Stimulated activated CD4-positive, alpha-beta T cell treated with anti-CD3 and anti-CD28 coated beads, Interleukin-4, amount 100 ng/mL, for 48 hours (primary cell): ENCODE results near the gene MYO5C.

Source experiments
- DNase-seq, 2 donors: peaks; one replicate each; pipeline ENCODE4 v3.0.0-alpha.2; 2020; ENCODE audit warnings: low read depth in 2 of 2

The MYO5C gene

DNA sequence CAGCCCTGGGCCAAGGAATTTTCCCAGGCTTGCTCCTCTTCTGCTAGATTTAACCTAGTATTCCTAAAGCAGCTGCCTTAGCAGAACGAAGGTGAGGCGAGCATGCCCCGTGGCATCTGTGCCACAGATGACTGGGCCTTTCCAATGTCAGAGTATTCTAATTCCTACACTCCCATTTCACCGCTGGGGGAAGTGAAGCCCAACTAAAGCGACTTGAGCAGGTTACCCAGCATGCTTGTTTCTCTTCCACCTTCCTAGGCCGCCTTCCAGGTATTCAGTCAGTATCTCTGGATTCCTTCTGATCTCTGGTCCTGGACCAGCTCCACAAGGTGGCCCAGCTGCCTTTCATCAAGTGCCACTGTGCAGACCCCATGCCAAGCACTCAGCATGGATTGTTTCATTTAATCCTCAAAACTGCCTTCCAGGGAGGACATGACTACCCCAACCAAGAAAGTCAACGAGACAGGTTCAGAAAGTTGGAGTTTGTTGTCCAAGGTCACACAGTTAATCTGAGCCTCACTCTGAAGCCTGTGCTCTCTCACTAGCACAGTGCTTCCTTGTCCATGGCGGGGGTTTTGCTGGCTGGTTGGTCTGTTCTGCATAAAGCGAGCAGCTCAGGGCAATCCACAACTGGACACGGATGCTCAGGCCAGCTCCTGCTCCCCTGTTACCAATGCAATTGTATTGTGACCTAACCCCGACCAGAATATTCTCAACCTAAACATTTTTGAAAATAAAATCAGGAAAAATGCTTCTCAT is 15.1 kb downstream of the MYO5C start:
- DNase-seq = no peak

DNA sequence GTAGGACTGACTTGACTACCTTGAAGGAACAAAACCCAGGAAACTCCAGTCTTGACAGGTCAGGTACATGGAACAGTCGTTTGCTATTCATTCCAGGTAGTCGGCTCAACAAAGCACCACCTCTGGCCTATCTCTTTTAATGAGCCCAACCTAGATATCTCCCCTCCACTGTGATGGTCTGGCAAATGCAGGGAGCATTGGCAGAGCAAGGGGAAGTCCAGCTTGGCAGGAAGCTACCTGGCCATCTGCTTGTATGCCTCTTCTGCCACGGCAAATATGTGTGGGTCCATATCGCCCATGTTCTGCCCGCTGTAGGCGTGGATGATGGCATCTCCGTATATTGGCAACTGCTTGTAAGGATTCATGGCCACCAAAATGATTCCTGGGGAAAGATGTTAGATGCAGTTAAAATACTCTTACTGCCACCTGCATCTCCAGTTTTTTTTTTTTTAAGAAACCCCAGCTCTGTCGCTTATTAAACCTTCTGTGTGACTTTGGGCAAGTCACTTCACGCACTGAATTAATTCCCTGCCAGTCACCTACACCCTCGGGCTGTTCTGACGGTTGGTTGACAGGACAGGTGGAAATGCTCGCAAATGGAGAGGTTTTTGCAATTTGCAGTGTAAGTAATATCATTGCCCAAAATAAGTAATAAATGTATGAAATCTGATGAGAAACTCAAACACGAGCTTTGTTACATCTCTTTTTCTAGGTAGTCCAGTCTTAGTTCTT is 16.8 kb downstream of the MYO5C start:
- DNase-seq = no peak

DNA sequence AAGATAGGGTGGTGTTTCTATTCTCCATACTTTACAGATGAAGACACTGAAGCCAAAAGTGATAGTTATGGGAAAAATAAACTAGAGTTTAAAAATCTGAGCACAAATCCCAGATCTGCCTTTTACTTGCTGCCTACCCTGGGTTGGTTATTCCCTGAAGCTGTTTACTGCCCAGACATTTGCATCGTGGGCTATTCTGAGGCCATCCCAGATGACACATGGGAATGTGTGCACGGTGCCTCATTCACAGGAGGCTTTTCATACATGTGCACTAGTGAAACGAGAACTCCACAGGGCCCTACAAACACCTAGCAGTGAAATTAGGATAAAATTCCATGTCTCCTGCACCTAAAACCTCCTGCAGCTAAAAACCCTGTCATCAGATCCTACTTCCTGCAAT is 17.5 kb downstream of the MYO5C start:
- no peak for DNase-seq

DNA sequence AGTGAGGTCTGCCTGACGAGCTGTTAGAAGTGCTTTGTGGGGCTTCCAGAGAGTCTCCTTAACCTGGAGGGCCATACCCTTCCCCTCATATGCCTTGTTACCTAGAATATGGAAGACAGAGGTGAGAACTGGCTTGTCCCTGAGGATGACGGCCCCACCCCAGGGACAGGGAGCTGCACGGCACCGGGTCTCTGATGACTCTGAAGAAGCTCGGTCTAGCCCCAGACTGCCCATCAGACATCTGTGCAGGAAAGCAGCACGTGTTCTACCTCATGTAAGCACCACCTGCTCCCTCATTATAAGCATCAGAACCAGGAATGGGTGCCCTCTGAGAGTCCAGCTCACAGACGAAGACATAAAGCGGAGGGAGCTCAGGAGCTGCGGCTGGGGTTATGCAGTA is 18.0 kb downstream of the MYO5C start:
- no peak for DNase-seq

DNA sequence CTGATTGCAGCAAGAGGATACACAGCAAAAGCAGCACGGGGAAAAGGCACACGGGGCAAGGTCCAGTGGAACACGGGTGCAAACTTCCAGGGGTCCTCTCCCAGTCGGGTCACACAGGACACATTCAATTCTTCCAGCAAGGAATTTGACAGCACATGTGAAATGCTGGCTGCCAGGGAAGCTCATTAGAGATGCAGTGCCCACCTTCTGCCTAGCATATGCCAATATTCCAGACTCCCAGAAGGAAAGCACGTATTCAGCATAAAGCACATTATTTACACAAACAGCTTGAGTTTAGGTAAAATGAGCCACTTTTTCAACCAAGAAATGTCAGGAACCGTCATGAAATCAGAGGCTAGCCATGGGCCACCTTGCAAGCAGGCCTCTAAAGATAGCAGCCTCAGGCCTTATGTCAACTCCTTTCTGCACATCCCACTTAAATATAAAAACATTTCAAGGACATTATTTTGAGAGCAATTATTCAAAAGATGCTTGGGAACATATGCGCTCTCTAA is 19.3 kb downstream of the MYO5C start:
- no peak for DNase-seq

DNA sequence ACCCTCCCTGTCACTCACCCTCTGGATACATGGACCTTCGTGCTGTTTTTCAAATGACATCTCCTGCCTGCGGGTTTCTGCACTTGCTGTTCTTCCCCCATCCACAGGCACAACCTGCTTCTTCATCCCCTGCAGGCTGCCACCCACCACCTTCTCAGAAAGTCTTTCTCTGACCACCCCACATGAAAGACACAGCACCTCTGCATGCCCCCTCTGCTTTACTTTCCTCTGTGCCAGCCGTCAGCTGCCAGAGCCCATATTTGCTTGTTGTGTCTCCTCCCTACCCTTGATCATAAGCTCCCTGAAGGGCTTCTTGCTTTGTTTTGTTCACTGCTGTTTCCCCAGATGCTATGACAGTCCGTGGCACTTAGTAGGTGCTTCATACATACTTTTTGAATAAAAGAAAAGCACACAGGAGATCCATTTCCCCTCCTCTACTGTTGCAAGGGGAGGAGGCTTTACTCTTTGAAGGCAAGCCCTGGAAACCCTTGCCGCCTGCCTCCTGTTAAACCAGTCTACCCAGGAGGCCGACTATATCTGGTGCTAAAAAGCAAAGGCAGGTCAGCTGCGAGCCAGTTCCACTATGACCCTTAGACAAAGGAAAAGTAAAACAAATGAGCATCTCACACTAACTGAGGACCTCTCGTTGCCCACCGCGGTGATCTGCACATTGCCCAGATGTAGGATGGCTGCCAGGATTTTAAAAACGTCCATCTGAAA is 31.9 kb downstream of the MYO5C start:
- DNase-seq = no peak

DNA sequence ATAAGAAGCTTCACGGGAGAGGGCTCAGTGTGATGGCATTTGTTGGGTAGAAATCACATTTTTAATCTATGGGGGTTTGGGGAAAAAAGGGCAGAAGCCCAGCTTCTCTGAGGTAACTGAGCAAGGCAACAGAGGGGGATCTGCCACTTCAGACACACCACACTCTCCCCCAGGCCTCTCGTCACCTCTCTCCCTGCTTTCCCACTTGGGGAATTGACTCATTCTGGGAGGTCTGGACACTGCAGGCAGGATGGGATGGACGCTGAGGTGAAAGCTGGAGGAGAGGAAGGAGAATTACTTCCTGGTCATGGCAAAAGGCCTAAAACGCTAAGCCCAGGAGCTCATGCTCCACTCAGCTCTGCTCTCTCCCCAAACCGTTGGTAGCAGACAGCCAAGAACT is 33.2 kb downstream of the MYO5C start:
- DNase-seq = no peak

DNA sequence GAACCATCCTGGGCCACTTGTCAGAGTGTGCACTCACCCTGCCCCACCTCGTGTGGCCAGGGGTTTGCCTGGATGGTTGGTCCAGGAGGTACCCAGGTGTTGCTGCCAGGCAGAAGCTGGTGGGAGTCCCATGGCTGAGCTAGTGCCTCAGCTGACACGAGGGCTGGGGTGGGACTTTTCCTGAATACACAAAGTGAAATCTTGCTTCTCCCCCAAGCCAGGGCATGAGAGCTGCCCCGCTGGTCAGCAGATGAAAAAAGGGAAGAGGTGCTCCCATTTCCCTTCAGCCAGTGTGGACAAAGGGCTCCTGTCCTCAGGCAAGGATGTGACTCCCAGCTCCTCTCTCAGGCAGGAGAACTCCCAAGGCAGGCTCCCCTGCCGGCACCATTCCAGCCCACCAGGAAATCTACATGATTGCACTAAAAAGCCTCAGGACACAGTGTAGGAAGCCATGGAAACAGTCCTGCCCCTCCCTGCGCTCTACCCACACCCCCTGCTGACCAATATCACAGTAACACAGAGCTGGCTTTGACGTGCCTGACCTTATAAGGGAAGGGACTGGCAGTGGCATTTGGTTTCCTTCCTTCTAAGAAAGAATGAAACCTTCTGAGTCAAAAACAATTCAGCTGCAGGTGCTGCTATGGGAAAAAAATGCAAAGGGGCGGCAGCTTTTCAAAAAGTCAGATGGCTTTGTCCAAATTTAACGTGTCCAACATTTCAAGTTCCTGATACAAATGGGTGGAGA is 33.9 kb downstream of the MYO5C start:
- peak; percentile 22 to 59 for DNase-seq

DNA sequence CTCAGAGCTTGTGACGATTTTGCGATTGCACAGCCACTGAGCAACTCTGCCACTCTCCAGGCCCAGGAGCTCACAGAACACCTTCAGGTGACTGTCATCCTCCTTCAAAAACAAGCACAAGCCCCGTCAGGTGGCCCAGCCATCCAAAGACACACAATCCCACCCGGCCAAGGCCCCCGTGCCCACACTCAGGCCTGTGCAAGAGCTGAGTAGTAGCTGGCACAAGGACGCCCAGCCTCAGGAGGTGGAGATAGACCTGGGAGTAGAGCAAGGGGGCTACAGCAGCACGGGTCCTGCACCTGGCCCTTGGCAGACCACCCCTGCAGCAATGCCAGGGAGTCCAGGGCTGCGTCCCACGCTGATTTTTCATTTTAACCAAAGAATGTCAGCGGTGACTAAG is 34.6 kb downstream of the MYO5C start:
- no peak for DNase-seq

DNA sequence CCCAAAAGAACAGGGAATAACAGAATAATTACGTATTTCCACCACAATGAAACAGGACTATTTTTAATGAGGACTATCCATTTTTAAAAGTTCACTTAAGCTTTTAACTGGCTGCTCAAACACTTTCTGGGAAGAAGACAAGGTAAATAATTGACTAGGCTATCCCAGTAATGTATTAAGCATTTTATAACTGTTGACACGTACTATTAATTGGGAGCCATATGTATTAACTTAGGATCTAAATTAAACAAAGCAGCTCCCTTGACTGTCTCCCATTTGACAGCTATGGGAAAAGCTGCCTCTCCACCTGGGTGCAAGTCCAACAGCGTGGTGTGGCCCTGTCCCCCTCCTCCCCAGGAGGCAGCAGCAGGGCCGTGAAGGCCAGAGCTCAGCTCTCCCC is 36.1 kb downstream of the MYO5C start:
- no peak for DNase-seq

DNA sequence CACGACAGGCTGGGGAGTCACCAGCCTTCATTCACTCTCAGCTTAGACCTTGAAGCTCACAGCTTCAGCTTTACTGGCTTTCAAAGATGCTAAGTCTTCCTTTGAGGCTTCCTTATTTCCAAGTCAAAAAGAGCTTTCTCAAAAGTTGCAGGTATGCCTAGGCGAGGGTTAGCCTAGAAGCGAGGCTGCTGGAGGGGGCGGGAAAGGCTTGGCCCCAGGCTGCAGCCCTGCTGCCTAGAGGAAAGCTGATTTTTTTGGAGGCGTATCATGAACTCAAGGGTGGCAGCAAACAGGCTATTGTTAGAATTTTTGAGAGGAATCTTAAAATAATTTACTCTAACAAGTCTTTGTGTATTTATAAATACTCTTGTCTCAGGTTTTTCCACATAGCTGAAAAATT is 37.1 kb downstream of the MYO5C start:
- no peak for DNase-seq

DNA sequence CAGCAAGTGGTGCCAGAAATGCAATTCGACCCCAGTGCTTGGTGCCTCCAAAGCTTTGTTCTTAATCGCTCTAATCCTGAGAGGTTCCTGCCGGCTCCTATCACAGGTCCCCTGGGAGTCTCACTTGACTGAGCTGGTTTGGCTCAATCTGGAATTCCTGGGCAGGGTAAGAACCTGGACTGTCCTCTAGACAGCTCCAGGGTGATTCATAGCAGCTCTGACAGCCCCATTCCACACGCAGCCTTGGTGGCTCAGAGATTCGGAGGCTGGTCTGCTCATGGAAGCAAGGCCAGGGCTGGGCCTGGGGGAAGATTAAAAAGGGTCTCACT is 37.9 kb downstream of the MYO5C start:
- DNase-seq = no peak

DNA sequence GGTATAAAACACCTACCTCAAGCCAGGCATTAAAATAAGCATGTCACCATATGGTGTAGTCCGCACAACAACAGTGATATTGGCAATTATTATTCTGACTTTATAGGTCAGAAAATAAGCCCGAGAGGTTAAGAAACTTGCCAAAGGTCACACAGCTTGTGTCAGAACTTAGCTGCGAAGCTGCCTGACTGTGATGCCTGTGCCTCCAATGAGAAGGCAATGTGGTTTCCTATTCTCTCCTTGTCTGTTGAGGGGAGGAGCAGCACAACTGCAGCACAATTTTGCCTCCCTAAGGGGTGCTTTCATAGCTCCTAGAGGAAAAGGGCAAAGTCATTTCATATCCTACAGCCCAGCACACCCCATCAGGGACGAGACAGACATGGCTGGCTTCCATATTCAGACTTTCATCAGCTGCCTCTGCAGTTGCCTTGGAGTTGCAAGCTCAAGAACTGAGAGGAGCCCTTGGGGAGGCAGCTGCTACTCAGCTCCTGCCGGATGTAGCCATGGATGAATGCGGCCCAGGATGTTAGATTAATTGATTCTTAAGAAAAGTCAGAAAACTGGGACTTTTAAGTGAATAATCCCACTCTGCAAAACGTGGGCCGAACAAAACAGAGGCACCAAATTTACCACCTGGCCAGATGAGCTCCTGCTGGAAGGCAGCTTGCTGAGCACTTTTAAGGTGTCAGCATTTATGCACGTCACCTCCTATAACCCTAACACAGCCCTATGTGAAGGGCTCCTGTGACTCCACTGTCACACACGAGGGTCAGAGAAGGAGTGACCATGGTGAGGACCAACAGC is 38.5 kb downstream of the MYO5C start:
- no peak for DNase-seq

DNA sequence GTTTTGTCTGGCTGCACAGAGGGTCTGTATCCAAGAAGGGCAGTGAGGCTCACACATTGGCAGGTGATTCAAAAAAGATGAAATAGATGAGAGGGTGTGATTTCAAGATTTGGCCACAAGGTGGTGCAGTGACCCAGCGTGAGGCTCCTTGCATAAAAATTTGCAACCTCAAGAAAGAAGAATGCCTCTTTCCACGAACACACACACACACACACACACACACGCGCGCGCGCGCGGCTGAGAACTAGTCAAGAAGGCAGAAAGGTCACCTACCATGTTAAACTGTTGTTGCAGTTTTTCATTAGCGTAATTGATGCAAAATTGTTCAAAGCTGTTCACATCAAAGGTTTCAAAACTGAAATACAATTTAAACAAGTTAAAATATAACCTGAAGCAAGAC is 39.2 kb downstream of the MYO5C start:
- DNase-seq = peak; percentile 51 to 58

DNA sequence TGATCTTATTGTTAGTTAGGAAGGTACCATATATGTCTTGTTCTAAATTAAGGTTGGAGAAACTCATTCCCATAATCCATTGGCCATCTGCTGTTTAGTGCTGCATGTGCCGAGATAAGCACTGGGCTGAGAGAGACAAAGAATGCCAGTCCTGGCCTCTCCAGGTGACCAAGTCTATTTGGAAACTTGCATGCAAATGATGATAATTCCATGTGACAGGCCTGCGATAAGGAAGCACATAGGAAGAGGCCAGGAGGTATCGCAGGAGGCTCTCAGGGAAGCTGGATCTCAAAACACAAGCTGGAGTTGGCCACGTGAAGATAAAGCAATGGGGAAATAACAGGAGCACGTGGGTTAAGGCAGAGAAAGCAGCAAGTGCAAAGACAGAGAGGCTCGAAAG is 39.7 kb downstream of the MYO5C start:
- no peak for DNase-seq

DNA sequence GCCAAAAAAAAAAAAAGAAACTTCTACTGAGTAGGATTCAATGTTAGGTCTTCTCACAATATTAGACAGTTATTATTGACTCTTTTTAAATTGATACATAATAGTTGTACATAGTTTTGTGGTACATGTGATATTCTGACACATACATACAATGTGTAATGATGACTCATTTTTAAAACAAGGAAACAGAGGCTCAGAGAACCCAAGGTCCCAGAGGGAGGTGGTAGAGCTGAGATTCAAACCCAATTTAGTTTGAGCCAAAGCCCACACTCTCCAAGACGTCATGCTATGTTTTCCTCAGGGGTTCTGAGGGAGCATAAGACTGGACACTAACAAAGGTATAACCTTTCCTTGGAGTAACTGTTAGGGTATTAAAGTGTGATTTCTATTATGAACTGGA is 40.6 kb downstream of the MYO5C start:
- no peak for DNase-seq

DNA sequence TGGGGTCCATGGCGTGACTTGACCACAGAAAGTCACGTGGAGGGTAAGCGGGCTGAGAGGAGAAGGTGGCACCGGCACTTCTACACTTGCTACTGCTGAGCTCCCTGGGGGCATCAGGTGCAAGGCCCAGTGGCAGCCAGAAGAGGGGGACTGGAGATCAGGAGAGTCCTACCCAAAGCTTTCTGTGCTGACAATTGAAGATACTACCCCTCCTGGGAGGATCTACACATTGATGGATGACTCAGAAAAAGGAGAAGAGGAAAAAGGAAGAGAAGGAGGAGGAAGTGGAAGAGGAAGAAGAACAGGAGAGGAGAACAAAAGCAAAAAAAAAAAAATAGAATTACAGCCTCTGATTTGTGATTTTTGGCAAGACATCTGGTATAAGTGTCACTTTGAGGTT is 41.2 kb downstream of the MYO5C start:
- DNase-seq = no peak

DNA sequence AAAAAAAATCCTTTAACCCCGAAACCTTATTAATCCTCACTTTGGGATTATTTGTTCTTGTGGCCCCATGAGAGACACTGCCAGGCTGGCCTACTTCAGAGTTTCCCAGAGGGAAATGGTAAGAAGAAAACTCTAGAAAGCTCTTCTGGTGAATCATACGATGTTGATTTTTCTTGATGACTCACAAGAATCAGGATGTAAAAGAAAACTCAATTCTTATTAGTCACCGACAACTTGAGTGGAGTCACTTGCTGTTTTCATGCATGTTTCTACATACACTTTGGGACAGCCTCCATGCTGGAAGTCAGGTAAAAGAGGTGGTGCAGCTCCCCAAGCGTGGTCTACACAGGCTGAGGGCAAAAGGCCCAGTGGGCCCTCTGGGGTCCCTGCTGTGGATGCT is 42.8 kb downstream of the MYO5C start:
- DNase-seq = no peak

DNA sequence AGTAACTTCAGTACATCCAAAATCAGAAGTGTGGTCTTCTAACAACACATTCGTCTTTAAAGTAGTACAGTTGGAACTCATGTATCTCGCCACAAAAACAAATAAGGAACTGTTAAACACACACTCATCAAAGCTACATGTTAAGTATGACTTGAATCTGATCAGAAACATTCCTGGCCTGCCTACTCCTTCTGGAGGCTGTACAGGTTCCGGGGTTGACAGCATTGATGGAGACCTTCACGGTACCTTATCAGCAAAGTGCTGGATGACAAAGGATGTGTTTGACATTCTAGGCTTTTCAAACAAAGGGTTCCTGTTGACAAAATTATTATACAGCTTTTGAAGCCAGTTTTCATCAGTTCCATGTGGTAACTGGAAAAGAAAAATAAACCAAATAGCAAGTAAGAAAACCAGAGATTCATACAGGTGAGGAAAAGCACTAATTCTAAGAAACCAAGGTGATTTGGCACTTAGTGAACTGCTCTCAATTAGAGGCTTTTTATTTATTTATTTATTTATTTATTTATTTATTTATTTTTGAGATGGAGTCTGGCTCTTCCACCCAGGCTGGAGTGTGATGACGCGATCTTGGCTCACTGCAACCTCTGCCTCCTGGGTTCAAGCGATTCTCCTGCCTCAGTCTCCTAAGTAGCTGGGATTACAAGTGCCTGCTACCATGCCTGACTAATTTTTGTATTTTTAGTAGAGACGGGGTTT is 44.3 kb downstream of the MYO5C start:
- no peak for DNase-seq

DNA sequence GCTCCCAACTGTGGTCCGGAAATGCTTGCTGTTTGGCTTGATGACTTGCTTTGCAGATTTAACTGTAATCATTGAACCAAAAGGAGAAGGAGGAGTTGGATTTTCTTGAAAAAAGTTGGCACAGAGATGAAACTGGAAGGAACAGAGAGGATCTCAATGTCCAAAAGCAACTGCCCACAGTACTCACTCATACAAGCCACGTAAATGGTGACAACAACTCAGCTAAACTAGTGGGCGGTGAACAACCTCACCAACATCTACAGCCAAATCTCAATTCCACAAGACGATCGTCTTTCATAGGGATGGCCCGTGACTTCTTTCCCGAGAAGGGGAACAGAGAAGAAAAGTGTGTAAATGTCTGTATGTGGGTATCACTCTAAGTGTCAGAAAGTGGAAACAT is 48.1 kb downstream of the MYO5C start:
- no peak for DNase-seq
